ENCODE results near the gene ITFG2. TPM values are rescaled to one million over a fixed set of nuclear protein-coding genes. Genes with fewer than 3 reads are reported as not detected.
A peak's percentile ranks its signal among the peaks of the same experiment; 100 is the strongest.

Gene ITFG2
- total RNA-seq, 1 donor, result 19.1 TPM

- no peak for TF ChIP-seq CTCF (IDR thresholded peaks at IDR 0.05; ENCODE audit: insufficient read depth, low read length)
- DNase-seq (ENCODE audit: low read depth), result no peak
- no peak overlapping the region for H3K4me3 ChIP-seq (ENCODE audit: low read depth, low read length)
Observed at GRCh38 chr12:2772370-2772769, 40.1 kb upstream of the ITFG2 start.

- H3K4me3 ChIP-seq (ENCODE audit: low read depth, low read length), result no peak overlapping the region
- TF ChIP-seq CTCF (IDR thresholded peaks at IDR 0.05; ENCODE audit: insufficient read depth, low read length), result no peak
- DNase-seq (ENCODE audit: low read depth), result no peak
Observed at GRCh38 chr12:2773199-2773875, 39.1 kb upstream of the ITFG2 start.

- no peak overlapping the region for H3K4me3 ChIP-seq (ENCODE audit: low read depth, low read length)
- DNase-seq (ENCODE audit: low read depth), result no peak
- no peak for TF ChIP-seq CTCF (IDR thresholded peaks at IDR 0.05; ENCODE audit: insufficient read depth, low read length)
Observed at GRCh38 chr12:2775431-2775830, 37.0 kb upstream of the ITFG2 start.

- no peak for TF ChIP-seq CTCF (IDR thresholded peaks at IDR 0.05; ENCODE audit: insufficient read depth, low read length)
- no peak overlapping the region for H3K4me3 ChIP-seq (ENCODE audit: low read depth, low read length)
- no peak for DNase-seq (ENCODE audit: low read depth)
Observed at GRCh38 chr12:2776129-2776806, 36.2 kb upstream of the ITFG2 start.

GRCh38 chr12:2779281-2779680 is 33.2 kb upstream of the ITFG2 start:
- TF ChIP-seq CTCF (IDR thresholded peaks at IDR 0.05; ENCODE audit: insufficient read depth, low read length), result no peak
- no peak for DNase-seq (ENCODE audit: low read depth)
- H3K4me3 ChIP-seq (ENCODE audit: low read depth, low read length), result no peak overlapping the region

- peak; percentile 95 for TF ChIP-seq CTCF (IDR thresholded peaks at IDR 0.05; ENCODE audit: insufficient read depth, low read length)
Observed at GRCh38 chr12:2783936-2784600, 28.4 kb upstream of the ITFG2 start.

More at GRCh38 chr12:2783936-2784600, 28.4 kb upstream of the ITFG2 start:
- DNase-seq (ENCODE audit: low read depth), result peak; percentile 64
- peak overlapping the region; percentile 50 for H3K4me3 ChIP-seq (ENCODE audit: low read depth, low read length)
